ENCODE results near the gene CENPP.
A peak's percentile ranks its signal among the peaks of the same experiment; 100 is the strongest.

Gene CENPP

GRCh38 chr9:92647671-92648473 is 322.1 kb downstream of the CENPP start:
- no peaks in the 10 kb centered on the region for H3K27me3 ChIP-seq (ENCODE audit: low read depth, low read length)
- no peak overlapping the region for H3K27ac ChIP-seq (ENCODE audit: low read length)
- peaks cover 0 to 7% of the 10 kb centered on the region in 2 donors for H3K9me3 ChIP-seq (ENCODE audit: control insufficient read depth in 1 of 2, low read length in 2 of 2)
- H3K36me3 ChIP-seq (ENCODE audit: control insufficient read depth in 1 of 2, insufficient read depth in 2 of 2, low read length in 2 of 2) = peaks cover 40 to 56% of the 10 kb centered on the region in 2 donors
- H3K4me3 ChIP-seq (ENCODE audit: low read depth in 1 of 2, low read length in 2 of 2) = no peak overlapping the region
- H3K4me1 ChIP-seq (ENCODE audit: control insufficient read depth in 1 of 2, insufficient read depth in 2 of 2, low read length in 2 of 2) = peaks cover 0 to 17% of the 10 kb centered on the region in 2 donors

GRCh38 chr9:92648474-92648971 is 322.8 kb downstream of the CENPP start:
- Histone ChIP-seq H3K27ac (ENCODE audit: low read length) (no peak overlapping the region), H3K4me3 (ENCODE audit: low read depth in 1 of 2, low read length in 2 of 2) (no peak overlapping the region), H3K27me3 (ENCODE audit: low read depth, low read length) (no peaks in the 10 kb centered on the region), H3K36me3 (ENCODE audit: control insufficient read depth in 1 of 2, insufficient read depth in 2 of 2, low read length in 2 of 2) (peaks cover 33 to 53% of the 10 kb centered on the region in 2 donors), H3K9me3 (ENCODE audit: control insufficient read depth in 1 of 2, low read length in 2 of 2) (peaks cover 0 to 7% of the 10 kb centered on the region in 2 donors), H3K4me1 (ENCODE audit: control insufficient read depth in 1 of 2, insufficient read depth in 2 of 2, low read length in 2 of 2) (peaks cover 0 to 17% of the 10 kb centered on the region in 2 donors)

GRCh38 chr9:92649007-92649406 is 323.3 kb downstream of the CENPP start:
- Histone ChIP-seq H3K9me3 (ENCODE audit: control insufficient read depth in 1 of 2, low read length in 2 of 2) (peaks cover 0 to 7% of the 10 kb centered on the region in 2 donors), H3K4me3 (ENCODE audit: low read depth in 1 of 2, low read length in 2 of 2) (no peak overlapping the region), H3K27me3 (ENCODE audit: low read depth, low read length) (no peaks in the 10 kb centered on the region), H3K27ac (ENCODE audit: low read length) (no peak overlapping the region), H3K4me1 (ENCODE audit: control insufficient read depth in 1 of 2, insufficient read depth in 2 of 2, low read length in 2 of 2) (peaks cover 0 to 17% of the 10 kb centered on the region in 2 donors), H3K36me3 (ENCODE audit: control insufficient read depth in 1 of 2, insufficient read depth in 2 of 2, low read length in 2 of 2) (peaks cover 30 to 51% of the 10 kb centered on the region in 2 donors)

- H3K36me3 ChIP-seq (ENCODE audit: control insufficient read depth in 1 of 2, insufficient read depth in 2 of 2, low read length in 2 of 2) = peaks cover 23 to 51% of the 10 kb centered on the region in 2 donors
- no peak overlapping the region for H3K4me3 ChIP-seq (ENCODE audit: low read depth in 1 of 2, low read length in 2 of 2)
- no peaks in the 10 kb centered on the region for H3K27me3 ChIP-seq (ENCODE audit: low read depth, low read length)
- H3K9me3 ChIP-seq (ENCODE audit: control insufficient read depth in 1 of 2, low read length in 2 of 2) = peaks cover 0 to 7% of the 10 kb centered on the region in 2 donors
- H3K4me1 ChIP-seq (ENCODE audit: control insufficient read depth in 1 of 2, insufficient read depth in 2 of 2, low read length in 2 of 2) = peaks cover 0 to 17% of the 10 kb centered on the region in 2 donors
- H3K27ac ChIP-seq (ENCODE audit: low read length) = peak overlapping the region; percentile 20
Measured at GRCh38 chr9:92650296-92650695, 324.5 kb downstream of the CENPP start.

GRCh38 chr9:92650839-92651621 is 325.3 kb downstream of the CENPP start:
- H3K27me3 ChIP-seq (ENCODE audit: low read depth, low read length) = no peaks in the 10 kb centered on the region
- peak overlapping the region; percentile 20 for H3K27ac ChIP-seq (ENCODE audit: low read length)
- peaks cover 26 to 50% of the 10 kb centered on the region in 2 donors for H3K36me3 ChIP-seq (ENCODE audit: control insufficient read depth in 1 of 2, insufficient read depth in 2 of 2, low read length in 2 of 2)
- H3K9me3 ChIP-seq (ENCODE audit: control insufficient read depth in 1 of 2, low read length in 2 of 2) = peaks cover 0 to under 1% of the 10 kb centered on the region in 2 donors
- peak overlapping the region; percentile 8 to 11 for H3K4me3 ChIP-seq (ENCODE audit: low read depth in 1 of 2, low read length in 2 of 2)
- H3K4me1 ChIP-seq (ENCODE audit: control insufficient read depth in 1 of 2, insufficient read depth in 2 of 2, low read length in 2 of 2) = peaks cover 0 to 17% of the 10 kb centered on the region in 2 donors

- Histone ChIP-seq H3K9me3 (ENCODE audit: control insufficient read depth in 1 of 2, low read length in 2 of 2) (no peaks in the 10 kb centered on the region), H3K27ac (ENCODE audit: low read length) (no peak overlapping the region), H3K4me1 (ENCODE audit: control insufficient read depth in 1 of 2, insufficient read depth in 2 of 2, low read length in 2 of 2) (peaks cover 0 to 17% of the 10 kb centered on the region in 2 donors), H3K27me3 (ENCODE audit: low read depth, low read length) (no peaks in the 10 kb centered on the region), H3K36me3 (ENCODE audit: control insufficient read depth in 1 of 2, insufficient read depth in 2 of 2, low read length in 2 of 2) (peaks cover 20 to 52% of the 10 kb centered on the region in 2 donors), H3K4me3 (ENCODE audit: low read depth in 1 of 2, low read length in 2 of 2) (no peak overlapping the region)
Measured at GRCh38 chr9:92652461-92652860, 326.7 kb downstream of the CENPP start.

GRCh38 chr9:92654481-92655301 is 328.9 kb downstream of the CENPP start:
- H3K27me3 ChIP-seq (ENCODE audit: low read depth, low read length) = no peaks in the 10 kb centered on the region
- peaks cover 6 to 43% of the 10 kb centered on the region in 2 donors for H3K36me3 ChIP-seq (ENCODE audit: control insufficient read depth in 1 of 2, insufficient read depth in 2 of 2, low read length in 2 of 2)
- no peak overlapping the region for H3K27ac ChIP-seq (ENCODE audit: low read length)
- peaks cover 0 to 18% of the 10 kb centered on the region in 2 donors for H3K4me1 ChIP-seq (ENCODE audit: control insufficient read depth in 1 of 2, insufficient read depth in 2 of 2, low read length in 2 of 2)
- H3K4me3 ChIP-seq (ENCODE audit: low read depth in 1 of 2, low read length in 2 of 2) = no peak overlapping the region
- no peaks in the 10 kb centered on the region for H3K9me3 ChIP-seq (ENCODE audit: control insufficient read depth in 1 of 2, low read length in 2 of 2)

- no peak overlapping the region for H3K27ac ChIP-seq (ENCODE audit: low read length)
- peaks cover 0 to 16% of the 10 kb centered on the region in 2 donors for H3K4me1 ChIP-seq (ENCODE audit: control insufficient read depth in 1 of 2, insufficient read depth in 2 of 2, low read length in 2 of 2)
- H3K9me3 ChIP-seq (ENCODE audit: control insufficient read depth in 1 of 2, low read length in 2 of 2) = no peaks in the 10 kb centered on the region
- H3K4me3 ChIP-seq (ENCODE audit: low read depth in 1 of 2, low read length in 2 of 2) = no peak overlapping the region
- H3K27me3 ChIP-seq (ENCODE audit: low read depth, low read length) = no peaks in the 10 kb centered on the region
- H3K36me3 ChIP-seq (ENCODE audit: control insufficient read depth in 1 of 2, insufficient read depth in 2 of 2, low read length in 2 of 2) = peaks cover 6 to 43% of the 10 kb centered on the region in 2 donors
Measured at GRCh38 chr9:92655366-92655765, 329.6 kb downstream of the CENPP start.

GRCh38 chr9:92655896-92656536 is 330.3 kb downstream of the CENPP start:
- Histone ChIP-seq H3K4me3 (ENCODE audit: low read depth in 1 of 2, low read length in 2 of 2) (no peak overlapping the region), H3K36me3 (ENCODE audit: control insufficient read depth in 1 of 2, insufficient read depth in 2 of 2, low read length in 2 of 2) (peaks cover 6 to 43% of the 10 kb centered on the region in 2 donors), H3K27me3 (ENCODE audit: low read depth, low read length) (no peaks in the 10 kb centered on the region), H3K27ac (ENCODE audit: low read length) (no peak overlapping the region), H3K4me1 (ENCODE audit: control insufficient read depth in 1 of 2, insufficient read depth in 2 of 2, low read length in 2 of 2) (peaks cover 0 to 12% of the 10 kb centered on the region in 2 donors), H3K9me3 (ENCODE audit: control insufficient read depth in 1 of 2, low read length in 2 of 2) (no peaks in the 10 kb centered on the region)

GRCh38 chr9:92656537-92656925 is 330.8 kb downstream of the CENPP start:
- no peaks in the 10 kb centered on the region for H3K27me3 ChIP-seq (ENCODE audit: low read depth, low read length)
- H3K36me3 ChIP-seq (ENCODE audit: control insufficient read depth in 1 of 2, insufficient read depth in 2 of 2, low read length in 2 of 2) = peaks cover 6 to 43% of the 10 kb centered on the region in 2 donors
- no peak overlapping the region for H3K27ac ChIP-seq (ENCODE audit: low read length)

More at GRCh38 chr9:92656537-92656925, 330.8 kb downstream of the CENPP start:
- H3K4me1 ChIP-seq (ENCODE audit: control insufficient read depth in 1 of 2, insufficient read depth in 2 of 2, low read length in 2 of 2) = peaks cover 0 to 7% of the 10 kb centered on the region in 2 donors
- H3K4me3 ChIP-seq (ENCODE audit: low read depth in 1 of 2, low read length in 2 of 2) = no peak overlapping the region
- no peaks in the 10 kb centered on the region for H3K9me3 ChIP-seq (ENCODE audit: control insufficient read depth in 1 of 2, low read length in 2 of 2)
